Naive thymus-derived CD8-positive, alpha-beta T cell (primary cell): Measurements from ENCODE around the gene MORN1. TPM values are rescaled to one million over a fixed set of nuclear protein-coding genes. Genes with fewer than 3 reads are reported as not detected.

Experiments used
- ATAC-seq, 2 donors: fragments of 150-1000 bp; cut with Tn5 transposase in 1 of 2; sonication (Bioruptor Pico), chemical (Tn5 transposase) in 1 of 2; 1 replicate in 1 of 2; 2 replicates in 1 of 2; pipeline ENCODE4 v1.10.0; 2021; ENCODE audit warnings: mild to moderate bottlenecking in 2 of 2, moderate library complexity in 2 of 2
- POLR2A ChIA-PET: fragments of 350-600 bp; sonication (Branson Sonifier 250); formaldehyde crosslinking; loops from one replicate; lab custom pipeline; 2021; ENCODE audit warnings: antibody characterized with exemption; lab: Charles Lee
- DNase-seq, 10 donors: peaks; one replicate each; pipeline versions ENCODE4 v3.0.0 to v3.0.0-alpha.2; 2020 to 2022
- H3K27ac Mint-ChIP-seq, 10 donors: one replicate each; pipeline ENCODE4 v1.8.0; 2020 to 2022; ENCODE audit warnings: mild to moderate bottlenecking in 10 of 10, mixed read lengths in 10 of 10, moderate library complexity in 4 of 10, inconsistent platforms in 1 of 10
- H3K27me3 Mint-ChIP-seq, 5 donors: one replicate each; pipeline ENCODE4 v1.8.0; 2021 to 2022; ENCODE audit warnings: mixed read lengths in 5 of 5
- H3K36me3 Mint-ChIP-seq, 3 donors: one replicate each; pipeline ENCODE4 v1.8.0; 2020 to 2022; ENCODE audit warnings: mixed read lengths in 3 of 3, mild to moderate bottlenecking in 2 of 3, inconsistent platforms in 1 of 3
- H3K4me1 Mint-ChIP-seq, 4 donors: one replicate each; pipeline ENCODE4 v1.8.0; 2021 to 2022; ENCODE audit warnings: mixed read lengths in 4 of 4
- H3K4me3 Mint-ChIP-seq, 10 donors: one replicate each; pipeline ENCODE4 v1.8.0; 2020 to 2022; ENCODE audit warnings: mild to moderate bottlenecking in 10 of 10, mixed read lengths in 10 of 10, moderate library complexity in 6 of 10, inconsistent platforms in 1 of 10
- H3K9me3 Mint-ChIP-seq, 9 donors: one replicate each; pipeline ENCODE4 v1.8.0; 2020 to 2022; ENCODE audit warnings: mixed read lengths in 9 of 9, mild to moderate bottlenecking in 3 of 9, inconsistent platforms in 1 of 9, moderate library complexity in 1 of 9
- polyA plus RNA-seq, 3 donors: library from polyadenylated mRNA; unstranded; fragments of 300-500 nt; fragmentation: Illumina TruSeq; gene quantifications; one replicate each; pipeline ENCODE4 v1.2.3, GENCODE V29; 2021
- total RNA-seq, 8 experiments: library from RNA in 2 of 8; stranded (reverse) in 2 of 8; gene quantifications; one replicate each; pipeline ENCODE4 v1.2.3 and lab custom pipeline; 2021 to 2026

MORN1 gene
- total and polyA plus RNA-seq, 5 experiments from 2014 or later, result 4.3 to 18.8 (median 7.1) TPM

GRCh38 chr1:2304921-2305681 lies 86.3 kb downstream of the MORN1 start:
- Mint-ChIP-seq H3K27ac (peak overlapping the region in 3 of 10 donors; percentile 37 to 85 (median 56)), H3K27me3 (no peaks in the 10 kb centered on the region), H3K36me3 (peaks cover 6 to 45% (median 20%) of the 10 kb centered on the region in 3 donors), H3K4me1 (peaks cover 10 to 33% (median 30%) of the 10 kb centered on the region in 4 donors), H3K4me3 (peak overlapping the region in 1 of 10 donors; percentile 7), H3K9me3 (peaks cover 0 to 1% (median 0%) of the 10 kb centered on the region in 9 donors)
- POLR2A ChIA-PET, result interaction anchor here (1.0 to 12.8 kb wide), 3 partner anchors 8 to 70 kb away, joined by 3 to 112 read pairs (median 4); no protein-coding TSS in a partner anchor
- ATAC-seq, result no peak
- DNase-seq, result no peak

GRCh38 chr1:2304282-2304681 lies 87.1 kb downstream of the MORN1 start:
- H3K4me1 Mint-ChIP-seq, result peaks cover 10 to 40% (median 36%) of the 10 kb centered on the region in 4 donors
- peaks cover 0 to 1% (median 0%) of the 10 kb centered on the region in 9 donors for H3K9me3 Mint-ChIP-seq
- no peak for DNase-seq
- POLR2A ChIA-PET, result interaction anchor here (1.0 to 12.8 kb wide), 4 partner anchors 8 to 69 kb away, joined by 3 to 112 read pairs (median 4); no protein-coding TSS in a partner anchor
- no peaks in the 10 kb centered on the region for H3K27me3 Mint-ChIP-seq
- no peak for ATAC-seq
- H3K36me3 Mint-ChIP-seq, result peaks cover 6 to 45% (median 20%) of the 10 kb centered on the region in 3 donors
- H3K27ac Mint-ChIP-seq, result peak overlapping the region in 3 of 10 donors; percentile 43 to 56 (median 49)
- H3K4me3 Mint-ChIP-seq, result peak overlapping the region in 1 of 10 donors; percentile 7

- Mint-ChIP-seq H3K9me3 (peaks cover 0 to 1% (median 0%) of the 10 kb centered on the region in 9 donors), H3K36me3 (peaks cover 6 to 41% (median 20%) of the 10 kb centered on the region in 3 donors), H3K27me3 (no peaks in the 10 kb centered on the region), H3K4me3 (peak overlapping the region in 1 of 10 donors; percentile 25), H3K27ac (peak overlapping the region in 6 of 10 donors; percentile 56 to 100 (median 95)), H3K4me1 (peaks cover 12 to 45% (median 41%) of the 10 kb centered on the region in 4 donors)
- ATAC-seq (no peak), DNase-seq (no peak)
- POLR2A ChIA-PET, result interaction anchor here (1.0 to 12.8 kb wide), 5 partner anchors 8 to 72 kb away, joined by 3 to 115 read pairs (median 52); partner anchors contain the start of gene SKI
These were observed 87.6 kb downstream of the MORN1 start for GRCh38 chr1:2303781-2304180.

- Mint-ChIP-seq H3K27me3 (no peaks in the 10 kb centered on the region), H3K4me3 (peak overlapping the region in 6 of 10 donors; percentile 12 to 88 (median 41)), H3K9me3 (peaks cover 0 to 1% (median 0%) of the 10 kb centered on the region in 9 donors), H3K36me3 (peaks cover 6 to 35% (median 15%) of the 10 kb centered on the region in 3 donors), H3K27ac (peak overlapping the region in 8 of 10 donors; percentile 87 to 100 (median 98)), H3K4me1 (peaks cover 15 to 51% (median 47%) of the 10 kb centered on the region in 4 donors)
- DNase-seq (no peak), ATAC-seq (no peak)
- POLR2A ChIA-PET, result interaction anchor here (1.0 to 12.8 kb wide), 6 partner anchors 10 to 78 kb away, joined by 3 to 115 read pairs (median 28); partner anchors contain the start of gene SKI
These were observed 88.2 kb downstream of the MORN1 start for GRCh38 chr1:2303016-2303775.

GRCh38 chr1:2302292-2302925 lies 88.9 kb downstream of the MORN1 start:
- DNase-seq, result no peak
- no peak for ATAC-seq
- Mint-ChIP-seq H3K27ac (peak overlapping the region in 9 of 10 donors; percentile 89 to 100 (median 99)), H3K9me3 (peaks cover 0 to 1% (median 0%) of the 10 kb centered on the region in 9 donors), H3K4me1 (peaks cover 14 to 58% (median 49%) of the 10 kb centered on the region in 4 donors), H3K4me3 (peak overlapping the region in 9 of 10 donors; percentile 7 to 88 (median 55)), H3K36me3 (peaks cover 0 to 28% (median 7%) of the 10 kb centered on the region in 3 donors), H3K27me3 (no peaks in the 10 kb centered on the region)
- POLR2A ChIA-PET, result interaction anchor here (1.1 to 12.8 kb wide), 5 partner anchors 11 to 78 kb away, joined by 3 to 115 read pairs (median 52); partner anchors contain the start of gene SKI

GRCh38 chr1:2301607-2302291 lies 89.6 kb downstream of the MORN1 start:
- peaks cover 0 to 1% (median 0%) of the 10 kb centered on the region in 9 donors for H3K9me3 Mint-ChIP-seq
- H3K4me3 Mint-ChIP-seq, result peak overlapping the region; percentile 79 to 90 (median 86)
- peak overlapping the region; percentile 70 to 100 (median 99) for H3K27ac Mint-ChIP-seq
- ATAC-seq, result peak; percentile 3 to 9
- POLR2A ChIA-PET, result interaction anchor here (0.8 to 12.8 kb wide), 13 partner anchors 10 to 244 kb away, joined by 3 to 115 read pairs (median 5); partner anchors contain the start of genes MORN1, RER1 and SKI
- H3K36me3 Mint-ChIP-seq, result peaks cover 0 to 23% (median 3%) of the 10 kb centered on the region in 3 donors
- peak in 7 of 10 donors; percentile 43 to 60 (median 52) for DNase-seq
- no peaks in the 10 kb centered on the region for H3K27me3 Mint-ChIP-seq
- H3K4me1 Mint-ChIP-seq, result peaks cover 14 to 63% (median 53%) of the 10 kb centered on the region in 4 donors

GRCh38 chr1:2300851-2301606 lies 90.3 kb downstream of the MORN1 start:
- Mint-ChIP-seq H3K27me3 (no peaks in the 10 kb centered on the region), H3K4me1 (peaks cover 17 to 68% (median 60%) of the 10 kb centered on the region in 4 donors), H3K27ac (peak overlapping the region; percentile 89 to 100 (median 99)), H3K36me3 (peaks cover 0 to 26% (median 3%) of the 10 kb centered on the region in 3 donors), H3K9me3 (peaks cover 0 to 1% (median 0%) of the 10 kb centered on the region in 9 donors), H3K4me3 (peak overlapping the region; percentile 79 to 90 (median 86))
- peak; percentile 82 to 99 (median 97) for DNase-seq
- ATAC-seq, result peak; percentile 82 to 84
- POLR2A ChIA-PET, result interaction anchor here (0.8 to 12.8 kb wide), 13 partner anchors 10 to 245 kb away, joined by 3 to 115 read pairs (median 5); partner anchors contain the start of genes FAAP20, MORN1, RER1 and SKI

- peaks cover 0 to 1% (median 0%) of the 10 kb centered on the region in 9 donors for H3K9me3 Mint-ChIP-seq
- H3K36me3 Mint-ChIP-seq, result peaks cover 0 to 19% (median 0%) of the 10 kb centered on the region in 3 donors
- peak; percentile 65 to 72 for ATAC-seq
- peak overlapping the region; percentile 79 to 90 (median 86) for H3K4me3 Mint-ChIP-seq
- DNase-seq, result peak; percentile 47 to 91 (median 84)
- H3K4me1 Mint-ChIP-seq, result peaks cover 17 to 77% (median 67%) of the 10 kb centered on the region in 4 donors
- POLR2A ChIA-PET, result interaction anchor here (0.9 to 12.8 kb wide), 14 partner anchors 9 to 246 kb away, joined by 3 to 115 read pairs (median 6); partner anchors contain the start of genes MORN1, RER1 and SKI
- peak overlapping the region; percentile 89 to 100 (median 99) for H3K27ac Mint-ChIP-seq
- H3K27me3 Mint-ChIP-seq, result no peaks in the 10 kb centered on the region
These were observed 91.2 kb downstream of the MORN1 start for GRCh38 chr1:2300004-2300771.

- Mint-ChIP-seq H3K27me3 (no peaks in the 10 kb centered on the region), H3K4me3 (peak overlapping the region in 9 of 10 donors; percentile 33 to 87 (median 70)), H3K4me1 (peaks cover 17 to 85% (median 75%) of the 10 kb centered on the region in 4 donors), H3K27ac (peak overlapping the region; percentile 86 to 100 (median 99)), H3K36me3 (peaks cover 0 to 16% (median 0%) of the 10 kb centered on the region in 3 donors), H3K9me3 (peaks cover 0 to 1% (median 0%) of the 10 kb centered on the region in 9 donors)
- POLR2A ChIA-PET, result interaction anchor here (0.9 to 12.8 kb wide), 7 partner anchors 10 to 68 kb away, joined by 3 to 115 read pairs (median 6); partner anchors contain the start of gene SKI
- no peak for ATAC-seq
- DNase-seq, result no peak
These were observed 92.2 kb downstream of the MORN1 start for GRCh38 chr1:2299131-2299627.
